Measurements from ENCODE around the gene SHC3. TPM values are rescaled to one million over a fixed set of nuclear protein-coding genes. Genes with fewer than 3 reads are reported as not detected.

Gene SHC3
- total and polyA plus RNA-seq, 4 donors = 0.10 to 6.9 (median 1.1) TPM; not detected in 1

- ATAC-seq (ENCODE audit: low FRiP score) (no peak), DNase-seq (no peak)
- H3K4me3 ChIP-seq (ENCODE audit: low read length in 2 of 2) = no peak overlapping the region
- no peaks in the 10 kb centered on the region for H3K36me3 ChIP-seq (ENCODE audit: control insufficient read depth in 1 of 2, insufficient read depth in 2 of 2, low read length in 1 of 2)
- intact Hi-C loops (cut with DNase I) = loop anchor here in 1 of 2 donors (10.0 kb wide), 1 partner anchor 96 kb away; no protein-coding TSS in a partner anchor
- no peaks in the 10 kb centered on the region for H3K27me3 ChIP-seq (ENCODE audit: control insufficient read depth in 1 of 2, insufficient read depth in 2 of 2, low read length in 1 of 2)
- 61 to 65% methylated on average over 11 of the region's 11 CpGs for WGBS, 2 donors
- no peaks in the 10 kb centered on the region for H3K4me1 ChIP-seq (ENCODE audit: control insufficient read depth in 1 of 2, insufficient read depth in 2 of 2, low read length in 2 of 2)
- H3K27ac ChIP-seq (ENCODE audit: low read depth in 1 of 2, low read length in 2 of 2) = peak overlapping the region in 1 of 2 donors; percentile 91
- no peaks in the 10 kb centered on the region for H3K9me3 ChIP-seq (ENCODE audit: control insufficient read depth, low read length)
Observed at GRCh38 chr9:89178830-89179539, 367 bp upstream of the SHC3 start.

- H3K4me3 ChIP-seq (ENCODE audit: low read length in 2 of 2) = peak overlapping the region; percentile 44 to 54
- 6 to 7% methylated on average over 31 to 38 of the region's 38 CpGs for WGBS, 2 donors
- H3K27ac ChIP-seq (ENCODE audit: low read depth in 1 of 2, low read length in 2 of 2) = no peak overlapping the region
- H3K36me3 ChIP-seq (ENCODE audit: control insufficient read depth in 1 of 2, insufficient read depth in 2 of 2, low read length in 1 of 2) = no peaks in the 10 kb centered on the region
- H3K9me3 ChIP-seq (ENCODE audit: control insufficient read depth, low read length) = no peaks in the 10 kb centered on the region
- no peak for ATAC-seq (ENCODE audit: low FRiP score)
- intact Hi-C loops (cut with DNase I) = loop anchor here in 1 of 2 donors (10.0 kb wide), 1 partner anchor 98 kb away; no protein-coding TSS in a partner anchor
- no peaks in the 10 kb centered on the region for H3K4me1 ChIP-seq (ENCODE audit: control insufficient read depth in 1 of 2, insufficient read depth in 2 of 2, low read length in 2 of 2)
- no peaks in the 10 kb centered on the region for H3K27me3 ChIP-seq (ENCODE audit: control insufficient read depth in 1 of 2, insufficient read depth in 2 of 2, low read length in 1 of 2)
- DNase-seq = no peak
Observed at GRCh38 chr9:89177012-89177943, 1.3 kb downstream of the SHC3 start.

- H3K27me3 ChIP-seq (ENCODE audit: control insufficient read depth in 1 of 2, insufficient read depth in 2 of 2, low read length in 1 of 2) = no peaks in the 10 kb centered on the region
- no peaks in the 10 kb centered on the region for H3K9me3 ChIP-seq (ENCODE audit: control insufficient read depth, low read length)
- intact Hi-C loops (cut with DNase I) = loop anchor here in 1 of 2 donors (10.0 kb wide), 1 partner anchor 99 kb away; no protein-coding TSS in a partner anchor
- no peaks in the 10 kb centered on the region for H3K36me3 ChIP-seq (ENCODE audit: control insufficient read depth in 1 of 2, insufficient read depth in 2 of 2, low read length in 1 of 2)
- ATAC-seq (ENCODE audit: low FRiP score) = no peak
- no peaks in the 10 kb centered on the region for H3K4me1 ChIP-seq (ENCODE audit: control insufficient read depth in 1 of 2, insufficient read depth in 2 of 2, low read length in 2 of 2)
- WGBS, 2 donors = 88 to 89% methylated on average over 5 of the region's 5 CpGs
- no peak overlapping the region for H3K4me3 ChIP-seq (ENCODE audit: low read length in 2 of 2)
- DNase-seq = no peak
- H3K27ac ChIP-seq (ENCODE audit: low read depth in 1 of 2, low read length in 2 of 2) = no peak overlapping the region
Observed at GRCh38 chr9:89175828-89176261, 2.8 kb downstream of the SHC3 start.

- DNase-seq (no peak), ATAC-seq (ENCODE audit: low FRiP score) (no peak)
- Histone ChIP-seq H3K4me1 (ENCODE audit: control insufficient read depth in 1 of 2, insufficient read depth in 2 of 2, low read length in 2 of 2) (no peaks in the 10 kb centered on the region), H3K9me3 (ENCODE audit: control insufficient read depth, low read length) (no peaks in the 10 kb centered on the region), H3K36me3 (ENCODE audit: control insufficient read depth in 1 of 2, insufficient read depth in 2 of 2, low read length in 1 of 2) (no peaks in the 10 kb centered on the region), H3K27ac (ENCODE audit: low read depth in 1 of 2, low read length in 2 of 2) (no peak overlapping the region), H3K27me3 (ENCODE audit: control insufficient read depth in 1 of 2, insufficient read depth in 2 of 2, low read length in 1 of 2) (no peaks in the 10 kb centered on the region), H3K4me3 (ENCODE audit: low read length in 2 of 2) (no peak overlapping the region)
- 79 to 83% methylated on average over 6 of the region's 6 CpGs for WGBS, 2 donors
- intact Hi-C loops (cut with DNase I) = loop anchor here in 1 of 2 donors (10.0 kb wide), 1 partner anchor 101 kb away; no protein-coding TSS in a partner anchor
Observed at GRCh38 chr9:89174291-89174690, 4.3 kb downstream of the SHC3 start.

GRCh38 chr9:89173072-89173471 is 5.5 kb downstream of the SHC3 start:
- Histone ChIP-seq H3K4me1 (ENCODE audit: control insufficient read depth in 1 of 2, insufficient read depth in 2 of 2, low read length in 2 of 2) (no peaks in the 10 kb centered on the region), H3K9me3 (ENCODE audit: control insufficient read depth, low read length) (no peaks in the 10 kb centered on the region), H3K4me3 (ENCODE audit: low read length in 2 of 2) (no peak overlapping the region), H3K36me3 (ENCODE audit: control insufficient read depth in 1 of 2, insufficient read depth in 2 of 2, low read length in 1 of 2) (no peaks in the 10 kb centered on the region), H3K27me3 (ENCODE audit: control insufficient read depth in 1 of 2, insufficient read depth in 2 of 2, low read length in 1 of 2) (no peaks in the 10 kb centered on the region), H3K27ac (ENCODE audit: low read depth in 1 of 2, low read length in 2 of 2) (no peak overlapping the region)
- DNase-seq (no peak), ATAC-seq (ENCODE audit: low FRiP score) (no peak)
- intact Hi-C loops (cut with DNase I) = loop anchor here in 1 of 2 donors (10.0 kb wide), 1 partner anchor 102 kb away; no protein-coding TSS in a partner anchor
- WGBS, 2 donors = 88 to 92% methylated on average over 5 of the region's 5 CpGs

- intact Hi-C loops (cut with DNase I) = loop anchor here in 1 of 2 donors (10.0 kb wide), 1 partner anchor 102 kb away; no protein-coding TSS in a partner anchor
- H3K27me3 ChIP-seq (ENCODE audit: control insufficient read depth in 1 of 2, insufficient read depth in 2 of 2, low read length in 1 of 2) = no peaks in the 10 kb centered on the region
- WGBS, 2 donors = 46 to 51% methylated on average over 2 of the region's 2 CpGs
- ATAC-seq (ENCODE audit: low FRiP score) = no peak
- H3K4me3 ChIP-seq (ENCODE audit: low read length in 2 of 2) = no peak overlapping the region
- H3K9me3 ChIP-seq (ENCODE audit: control insufficient read depth, low read length) = no peaks in the 10 kb centered on the region
- H3K4me1 ChIP-seq (ENCODE audit: control insufficient read depth in 1 of 2, insufficient read depth in 2 of 2, low read length in 2 of 2) = no peaks in the 10 kb centered on the region
- no peak for DNase-seq
- H3K27ac ChIP-seq (ENCODE audit: low read depth in 1 of 2, low read length in 2 of 2) = no peak overlapping the region
- no peaks in the 10 kb centered on the region for H3K36me3 ChIP-seq (ENCODE audit: control insufficient read depth in 1 of 2, insufficient read depth in 2 of 2, low read length in 1 of 2)
Observed at GRCh38 chr9:89172398-89172797, 6.2 kb downstream of the SHC3 start.

GRCh38 chr9:89171693-89172092 is 6.9 kb downstream of the SHC3 start:
- intact Hi-C loops (cut with DNase I) = loop anchor here in 1 of 2 donors (10.0 kb wide), 1 partner anchor 103 kb away; no protein-coding TSS in a partner anchor
- no peak overlapping the region for H3K4me3 ChIP-seq (ENCODE audit: low read length in 2 of 2)
- no peak for DNase-seq
- H3K27ac ChIP-seq (ENCODE audit: low read depth in 1 of 2, low read length in 2 of 2) = no peak overlapping the region
- no peaks in the 10 kb centered on the region for H3K4me1 ChIP-seq (ENCODE audit: control insufficient read depth in 1 of 2, insufficient read depth in 2 of 2, low read length in 2 of 2)
- WGBS, 2 donors = 70 to 79% methylated on average over 4 of the region's 4 CpGs
- H3K36me3 ChIP-seq (ENCODE audit: control insufficient read depth in 1 of 2, insufficient read depth in 2 of 2, low read length in 1 of 2) = no peaks in the 10 kb centered on the region
- no peaks in the 10 kb centered on the region for H3K9me3 ChIP-seq (ENCODE audit: control insufficient read depth, low read length)
- H3K27me3 ChIP-seq (ENCODE audit: control insufficient read depth in 1 of 2, insufficient read depth in 2 of 2, low read length in 1 of 2) = no peaks in the 10 kb centered on the region
- ATAC-seq (ENCODE audit: low FRiP score) = no peak

- H3K36me3 ChIP-seq (ENCODE audit: control insufficient read depth in 1 of 2, insufficient read depth in 2 of 2, low read length in 1 of 2) = no peaks in the 10 kb centered on the region
- H3K4me1 ChIP-seq (ENCODE audit: control insufficient read depth in 1 of 2, insufficient read depth in 2 of 2, low read length in 2 of 2) = no peaks in the 10 kb centered on the region
- H3K27ac ChIP-seq (ENCODE audit: low read depth in 1 of 2, low read length in 2 of 2) = no peak overlapping the region
- H3K9me3 ChIP-seq (ENCODE audit: control insufficient read depth, low read length) = no peaks in the 10 kb centered on the region
- no peak for ATAC-seq (ENCODE audit: low FRiP score)
- H3K4me3 ChIP-seq (ENCODE audit: low read length in 2 of 2) = no peak overlapping the region
- 46 to 53% methylated on average over 3 of the region's 3 CpGs for WGBS, 2 donors
- H3K27me3 ChIP-seq (ENCODE audit: control insufficient read depth in 1 of 2, insufficient read depth in 2 of 2, low read length in 1 of 2) = no peaks in the 10 kb centered on the region
- no peak for DNase-seq
- intact Hi-C loops (cut with DNase I) = loop anchor here in 1 of 2 donors (10.0 kb wide), 1 partner anchor 104 kb away; no protein-coding TSS in a partner anchor
Observed at GRCh38 chr9:89171231-89171630, 7.4 kb downstream of the SHC3 start.

Data from aorta (tissue), 5 donors.